Endothelial cell (in vitro differentiated cells): Measurements from ENCODE around the gene PC. TPM values are rescaled to one million over a fixed set of nuclear protein-coding genes. Genes with fewer than 3 reads are reported as not detected.
"Not testable (repeated sequence)": the region's sequence is repeated elsewhere in the genome, so short reads cannot be mapped to it uniquely, and the experiment has no call there.

Experiments
- DNase-seq: peaks from one replicate; pipeline ENCODE4 v3.0.0; 2021; ENCODE audit warnings: low spot score
- H3K27ac Mint-ChIP-seq: one replicate; pipeline ENCODE4 v1.8.0; 2021; ENCODE audit warnings: mixed read lengths, inconsistent platforms; ENCODE audit not compliant: unreplicated experiment
- H3K27me3 Mint-ChIP-seq: one replicate; pipeline ENCODE4 v1.8.0; 2021; ENCODE audit warnings: mild to moderate bottlenecking, moderate library complexity, mixed read lengths, inconsistent platforms; ENCODE audit not compliant: unreplicated experiment
- H3K36me3 Mint-ChIP-seq: one replicate; pipeline ENCODE4 v1.8.0; 2021; ENCODE audit warnings: mild to moderate bottlenecking, low read depth, mixed read lengths, inconsistent platforms; ENCODE audit not compliant: unreplicated experiment
- H3K4me1 Mint-ChIP-seq: one replicate; pipeline ENCODE4 v1.8.0; 2021; ENCODE audit warnings: mild to moderate bottlenecking, mixed read lengths, inconsistent platforms; ENCODE audit not compliant: unreplicated experiment
- H3K4me3 Mint-ChIP-seq: one replicate; pipeline ENCODE4 v1.8.0; 2021; ENCODE audit warnings: mild to moderate bottlenecking, mixed read lengths, inconsistent platforms; ENCODE audit not compliant: unreplicated experiment
- H3K9me3 Mint-ChIP-seq: one replicate; pipeline ENCODE4 v1.8.0; 2021; ENCODE audit warnings: mixed read lengths, inconsistent platforms; ENCODE audit not compliant: unreplicated experiment
- total RNA-seq: library from RNA; stranded (reverse); fragmentation: NEBNext Ultra II Directional; extraction: Animal tissue kit (Norgen Biotek cat#: 25700); gene quantifications from one replicate; pipeline ENCODE4 v1.2.1, GENCODE V29; 2021; ENCODE audit not compliant: unreplicated experiment
- TF ChIP-seq, protein P1 (sequence below): fragments of 200-600 bp; sonication (generic); IDR thresholded peaks from one replicate; pipeline ENCODE4 v1.5.0; 2021; ENCODE audit warnings: antibody characterized with exemption; ENCODE audit not compliant: unreplicated experiment

Gene PC
- total RNA-seq, 1 donor from 2014 or later = 5.8 TPM

DNA sequence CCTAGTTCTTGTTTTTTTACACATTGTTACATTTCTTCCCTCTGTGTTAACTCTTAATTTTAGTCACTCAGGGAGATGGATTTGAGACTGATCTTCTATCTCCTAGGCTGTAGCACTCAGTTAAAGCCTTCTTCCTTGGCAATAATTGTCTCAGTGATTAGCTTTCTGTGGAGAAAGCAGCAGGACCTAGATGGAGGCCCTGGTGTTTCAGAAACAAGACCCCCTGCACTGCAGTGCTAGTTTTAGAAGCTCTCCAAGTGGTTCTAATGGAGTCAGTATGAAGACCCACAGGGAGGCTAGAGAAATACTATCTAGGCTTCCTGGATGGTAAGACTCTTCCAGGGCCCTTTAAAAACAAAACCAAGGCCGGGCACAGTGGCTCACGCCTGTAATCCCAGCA, 4.1 kb upstream of the PC start:
- no peaks in the 10 kb centered on the region for H3K9me3 Mint-ChIP-seq
- no peak for DNase-seq
- H3K4me3 Mint-ChIP-seq = no peak overlapping the region
- no peaks in the 10 kb centered on the region for H3K36me3 Mint-ChIP-seq
- H3K27me3 Mint-ChIP-seq = peaks cover 3% of the 10 kb centered on the region
- H3K27ac Mint-ChIP-seq = no peak overlapping the region
- H3K4me1 Mint-ChIP-seq = peaks cover 15% of the 10 kb centered on the region
- TF ChIP-seq, protein P1, sequence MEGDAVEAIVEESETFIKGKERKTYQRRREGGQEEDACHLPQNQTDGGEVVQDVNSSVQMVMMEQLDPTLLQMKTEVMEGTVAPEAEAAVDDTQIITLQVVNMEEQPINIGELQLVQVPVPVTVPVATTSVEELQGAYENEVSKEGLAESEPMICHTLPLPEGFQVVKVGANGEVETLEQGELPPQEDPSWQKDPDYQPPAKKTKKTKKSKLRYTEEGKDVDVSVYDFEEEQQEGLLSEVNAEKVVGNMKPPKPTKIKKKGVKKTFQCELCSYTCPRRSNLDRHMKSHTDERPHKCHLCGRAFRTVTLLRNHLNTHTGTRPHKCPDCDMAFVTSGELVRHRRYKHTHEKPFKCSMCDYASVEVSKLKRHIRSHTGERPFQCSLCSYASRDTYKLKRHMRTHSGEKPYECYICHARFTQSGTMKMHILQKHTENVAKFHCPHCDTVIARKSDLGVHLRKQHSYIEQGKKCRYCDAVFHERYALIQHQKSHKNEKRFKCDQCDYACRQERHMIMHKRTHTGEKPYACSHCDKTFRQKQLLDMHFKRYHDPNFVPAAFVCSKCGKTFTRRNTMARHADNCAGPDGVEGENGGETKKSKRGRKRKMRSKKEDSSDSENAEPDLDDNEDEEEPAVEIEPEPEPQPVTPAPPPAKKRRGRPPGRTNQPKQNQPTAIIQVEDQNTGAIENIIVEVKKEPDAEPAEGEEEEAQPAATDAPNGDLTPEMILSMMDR = no peak

DNA sequence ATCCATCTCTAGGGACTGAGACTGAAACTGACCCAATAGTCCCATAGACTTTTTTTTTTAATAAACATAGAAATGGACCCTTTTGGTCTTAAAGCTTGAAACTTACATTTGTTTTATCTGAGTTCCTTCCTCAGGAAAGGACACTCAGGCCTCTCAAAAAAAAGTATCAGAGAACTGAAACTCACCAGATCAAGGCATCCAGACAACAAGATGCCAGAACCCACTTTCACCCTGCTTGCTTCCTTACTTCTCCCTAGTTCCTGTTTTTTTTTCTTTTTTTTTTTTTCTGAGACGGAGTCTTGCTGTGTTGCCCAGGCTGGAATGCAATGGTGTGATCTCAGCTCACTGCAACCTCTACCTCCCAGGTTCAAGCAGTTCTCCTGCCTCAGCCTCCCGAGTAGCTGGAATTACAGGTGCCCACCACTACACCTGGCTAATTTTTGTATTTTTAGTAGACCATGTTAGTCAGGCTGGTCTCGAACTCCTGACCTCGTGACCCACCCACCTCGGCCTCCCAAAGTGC, 3.6 kb upstream of the PC start:
- not testable (repeated sequence) for H3K9me3 Mint-ChIP-seq, DNase-seq, H3K27ac Mint-ChIP-seq, H3K36me3 Mint-ChIP-seq, H3K27me3 Mint-ChIP-seq
- H3K4me3 Mint-ChIP-seq = peak overlapping the region; percentile 21
- peaks cover 18% of the 10 kb centered on the region for H3K4me1 Mint-ChIP-seq

DNA sequence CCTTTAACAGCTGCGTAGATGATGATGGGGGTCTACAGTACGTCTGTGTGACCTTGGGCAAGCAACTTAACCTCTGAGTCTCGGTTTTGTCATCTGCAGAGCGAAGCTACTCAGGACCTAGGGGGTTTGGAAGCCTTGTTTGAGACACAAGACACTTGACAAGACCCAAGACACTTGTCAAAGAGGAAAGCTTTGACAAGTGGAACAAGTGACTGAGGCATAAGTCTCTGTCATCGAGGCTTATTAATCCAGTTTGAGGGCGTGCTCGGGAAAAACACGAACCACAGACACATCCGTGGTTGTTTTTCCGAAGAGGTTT, 732 bp upstream of the PC start:
- no peak for DNase-seq
- Mint-ChIP-seq H3K4me1 (peaks cover 14% of the 10 kb centered on the region), H3K27me3 (peaks cover 3% of the 10 kb centered on the region), H3K4me3 (peak overlapping the region; percentile 81), H3K27ac (peak overlapping the region; percentile 8), H3K36me3 (peaks cover 5% of the 10 kb centered on the region), H3K9me3 (no peaks in the 10 kb centered on the region)
- TF ChIP-seq, protein P1 = no peak

DNA sequence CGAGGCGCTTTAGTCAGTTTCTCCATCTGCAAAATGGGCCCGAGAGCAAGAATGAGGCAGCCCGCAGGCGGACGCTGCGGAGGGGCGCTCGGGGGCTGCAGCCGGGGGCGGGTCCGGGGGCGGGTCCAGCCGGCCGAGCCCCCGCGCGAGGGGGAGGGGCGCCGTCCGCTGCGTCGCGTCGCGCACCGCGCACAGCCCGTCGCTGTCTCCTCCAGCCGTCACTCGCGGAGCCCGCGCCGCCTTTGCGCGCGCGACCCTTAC, 282 bp downstream of the PC start:
- H3K9me3 Mint-ChIP-seq = no peaks in the 10 kb centered on the region
- H3K27ac Mint-ChIP-seq = no peak overlapping the region
- H3K4me1 Mint-ChIP-seq = peaks cover 17% of the 10 kb centered on the region
- H3K36me3 Mint-ChIP-seq = peaks cover 5% of the 10 kb centered on the region
- H3K27me3 Mint-ChIP-seq = peaks cover 2% of the 10 kb centered on the region
- peak overlapping the region; percentile 84 for H3K4me3 Mint-ChIP-seq
- TF ChIP-seq, protein P1 = no peak
- no peak for DNase-seq

DNA sequence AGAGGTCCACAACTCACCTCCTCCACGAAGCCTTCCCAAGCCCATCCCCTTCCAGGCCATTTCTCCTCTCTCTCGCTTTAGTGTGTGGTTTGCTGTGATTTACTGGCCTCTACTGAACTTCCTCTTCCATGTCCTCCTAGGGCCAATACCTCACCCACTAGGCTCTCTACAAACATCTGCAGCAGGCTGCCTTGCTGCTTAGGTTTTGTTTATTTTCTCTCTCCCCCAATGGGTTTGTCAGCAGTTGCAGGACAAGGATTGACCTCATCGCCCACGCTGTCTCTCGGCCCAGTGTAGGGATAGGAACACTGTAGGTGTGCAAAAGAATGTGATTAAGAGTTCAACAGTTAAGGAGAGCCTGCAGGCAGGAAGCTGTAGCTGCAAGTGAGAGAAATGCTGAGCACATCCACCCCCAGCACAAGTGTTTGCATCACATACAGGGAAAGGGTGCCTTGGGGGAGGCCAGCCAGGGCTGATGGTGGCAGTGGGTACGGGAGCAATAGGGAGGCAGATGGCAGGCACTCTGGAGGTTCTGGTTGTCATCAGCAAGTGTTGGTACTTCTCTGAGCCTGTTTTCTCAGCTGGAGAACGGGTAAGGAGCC, 1.4 kb downstream of the PC start:
- Mint-ChIP-seq H3K9me3 (no peaks in the 10 kb centered on the region), H3K36me3 (peaks cover 5% of the 10 kb centered on the region), H3K27ac (no peak overlapping the region), H3K4me1 (peaks cover 17% of the 10 kb centered on the region), H3K27me3 (peaks cover 1% of the 10 kb centered on the region), H3K4me3 (peak overlapping the region; percentile 88)
- TF ChIP-seq, protein P1 = no peak
- DNase-seq = no peak
